K562 (cell line): ENCODE results near the gene PLTP. TPM values are rescaled to one million over a fixed set of nuclear protein-coding genes. Genes with fewer than 3 reads are reported as not detected.

Experiments used
- CGGBP1 ChIP-seq: fragments of 250-450 bp; sonication (Bioruptor Pico); IDR thresholded peaks from 2 replicates; pipeline ENCODE4 v1.9.0; 2021; ENCODE audit warnings: mild to moderate bottlenecking
- CREM ChIP-seq: IDR thresholded peaks from 2 replicates; pipeline ENCODE4 v1.6.1; 2014; ENCODE audit warnings: antibody characterized with exemption, low read depth
- EP400 ChIP-seq: fragments of 450-650 bp; IDR thresholded peaks from 2 replicates; pipeline ENCODE4 v1.6.1; 2017; ENCODE audit warnings: antibody characterized with exemption, mild to moderate bottlenecking, moderate library complexity
- GABPB1 ChIP-seq: sonication (generic); formaldehyde crosslinking; IDR thresholded peaks from 2 replicates; pipeline ENCODE4 v1.8.0; 2022; ENCODE audit warnings: mild to moderate bottlenecking, missing genetic modification reagents
- IRF9 ChIP-seq: fragments of 450-650 bp; IDR thresholded peaks from 2 replicates; pipeline ENCODE4 v1.6.1; 2016; ENCODE audit warnings: missing biosample characterization, missing genetic modification characterization
- JUND ChIP-seq, 2 experiments: IDR thresholded peaks; 2 replicates in 1 of 2; 3 replicates in 1 of 2; pipeline ENCODE4 v1.6.1; 2011; ENCODE audit warnings: borderline replicate concordance in 2 of 2, low read depth in 2 of 2, low read length in 2 of 2, improper control_type of control experiment in 1 of 2, missing biosample characterization in 1 of 2, missing genetic modification characterization in 1 of 2, missing genetic modification reagents in 1 of 2
- NEUROD1 ChIP-seq: fragments of 150-350 bp; IDR thresholded peaks from 2 replicates; pipeline ENCODE4 v1.6.1; 2014; ENCODE audit warnings: borderline replicate concordance, low read length, low read depth; ENCODE audit not compliant: partially characterized antibody
- PRPF4 ChIP-seq: fragments of 200-400 bp; formaldehyde crosslinking; IDR thresholded peaks from one replicate; pipeline ENCODE4 v1.6.1; 2017; ENCODE audit warnings: low read length, low read depth, mild to moderate bottlenecking; ENCODE audit not compliant: insufficient read depth, poor library complexity, severe bottlenecking
- RBM22 ChIP-seq: fragments of 200-400 bp; formaldehyde crosslinking; IDR thresholded peaks from 2 replicates; pipeline ENCODE4 v1.6.1; 2018; ENCODE audit warnings: low read length, low read depth; ENCODE audit not compliant: poor library complexity, severe bottlenecking
- RCOR1 ChIP-seq, 2 experiments: IDR thresholded peaks; 2 replicates each; pipeline ENCODE4 v1.6.1; 2012; ENCODE audit warnings: low read depth in 2 of 2, low read length in 2 of 2, borderline replicate concordance in 1 of 2, improper control_type of control experiment in 1 of 2
- YY1 ChIP-seq, 3 experiments: IDR thresholded peaks; 2 replicates each; pipeline ENCODE4 v1.6.1; 2011; ENCODE audit warnings: low read length in 2 of 3, mild to moderate bottlenecking in 2 of 3, moderate library complexity in 2 of 3, borderline replicate concordance in 1 of 3, control low read depth in 1 of 3, low read depth in 1 of 3; ENCODE audit not compliant: insufficient read depth in 3 of 3, insufficient replicate concordance in 2 of 3, control insufficient read depth in 1 of 3, insufficient read length in 1 of 3; ENCODE audit errors: extremely low read depth in 1 of 3
- ZBTB33 ChIP-seq: sonication (generic); formaldehyde crosslinking; IDR thresholded peaks from 2 replicates; pipeline ENCODE4 v1.8.1; 2023; ENCODE audit warnings: mild to moderate bottlenecking, missing genetic modification reagents
- ZFPM2 ChIP-seq: fragments of 250-450 bp; sonication (Bioruptor Pico); IDR thresholded peaks from 2 replicates; pipeline ENCODE4 v1.5.1; 2022; ENCODE audit warnings: mild to moderate bottlenecking
- ZNF146 ChIP-seq: IDR thresholded peaks from one replicate; pipeline ENCODE4 v1.6.1; 2018; ENCODE audit warnings: missing compliant biosample characterization; ENCODE audit not compliant: unreplicated experiment
- ZNF583 ChIP-seq: fragments of 250-450 bp; sonication (Bioruptor Pico); IDR thresholded peaks from 2 replicates; pipeline ENCODE4 v1.4.0; 2020
- ZNF644 ChIP-seq: fragments of 200-800 bp; sonication (Bioruptor generic); IDR thresholded peaks from 2 replicates; pipeline ENCODE4 v1.6.1; 2016; ENCODE audit warnings: low read depth, missing genetic modification characterization, missing compliant biosample characterization
- polyA plus RNA-seq, 8 experiments: library from polyadenylated mRNA; depleted of rRNA in 4 of 8; stranded (reverse) in 5 of 8; unstranded in 3 of 8; fragments of >200 nt; fragmentation: Nextera tagmentation in 2 of 8; fragmentation: Illumina TruSeq in 1 of 8; extraction: Ambion mirVana in 2 of 8; extraction: Trizol in 1 of 8; gene quantifications; 2 replicates each; pipeline versions ENCODE4 v1.2.1 to v1.2.3, GENCODE V29; 2011 to 2014; ENCODE audit warnings: inconsistent platforms in 1 of 8, missing spikeins in 1 of 8
- total RNA-seq, 7 experiments: library from RNA; depleted of rRNA in 6 of 7; stranded (reverse); fragments of >200 nt in 6 of 7; fragmentation: Illumina TruSeq in 2 of 7; extraction: Trizol in 2 of 7; gene quantifications; 2 replicates each; pipeline versions ENCODE4 v1.2.1 to v1.2.3, GENCODE V29; 2011 to 2021; ENCODE audit warnings: low replicate concordance in 1 of 7
- TF ChIP-seq, protein P1 (sequence below): fragments of 250-450 bp; sonication (Bioruptor Pico); IDR thresholded peaks from 2 replicates; pipeline ENCODE4 v1.8.0; 2022; ENCODE audit warnings: inconsistent platforms
- TF ChIP-seq, protein P2 (sequence below), 2 experiments: fragments of 450-650 bp; IDR thresholded peaks; 2 replicates each; pipeline ENCODE4 v1.6.1; 2016

The PLTP gene
- total and polyA plus RNA-seq, 9 of the 15 experiments (the other 6 are each of a cell fraction or from before 2014, with no cell fraction given): 2.8 to 29.3 (median 17.6) TPM

- TF ChIP-seq, protein P1, sequence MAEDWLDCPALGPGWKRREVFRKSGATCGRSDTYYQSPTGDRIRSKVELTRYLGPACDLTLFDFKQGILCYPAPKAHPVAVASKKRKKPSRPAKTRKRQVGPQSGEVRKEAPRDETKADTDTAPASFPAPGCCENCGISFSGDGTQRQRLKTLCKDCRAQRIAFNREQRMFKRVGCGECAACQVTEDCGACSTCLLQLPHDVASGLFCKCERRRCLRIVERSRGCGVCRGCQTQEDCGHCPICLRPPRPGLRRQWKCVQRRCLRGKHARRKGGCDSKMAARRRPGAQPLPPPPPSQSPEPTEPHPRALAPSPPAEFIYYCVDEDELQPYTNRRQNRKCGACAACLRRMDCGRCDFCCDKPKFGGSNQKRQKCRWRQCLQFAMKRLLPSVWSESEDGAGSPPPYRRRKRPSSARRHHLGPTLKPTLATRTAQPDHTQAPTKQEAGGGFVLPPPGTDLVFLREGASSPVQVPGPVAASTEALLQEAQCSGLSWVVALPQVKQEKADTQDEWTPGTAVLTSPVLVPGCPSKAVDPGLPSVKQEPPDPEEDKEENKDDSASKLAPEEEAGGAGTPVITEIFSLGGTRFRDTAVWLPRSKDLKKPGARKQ (CRISPR knock-in tag): no peak
- TF ChIP-seq ZNF583 (CRISPR knock-in tag) (no peak), RCOR1 (IDR thresholded peaks at IDR 0.05; ENCODE audit: borderline replicate concordance in 1 of 2, low read depth in 2 of 2, low read length in 2 of 2) (peak; percentile 42 to 81; a peak in 3 of 4 replicates), ZBTB33 (peak; percentile 93), ZNF644 (tag) (no peak), NEUROD1 (peak; percentile 5), CGGBP1 (no peak; the same call in 1 of the 2 replicates), PRPF4 (no peak), CREM (peak; percentile 33; the same call in 1 of the 2 replicates), JUND (IDR thresholded peaks at IDR 0.05; ENCODE audit: borderline replicate concordance, low read depth, low read length) (peak; percentile 93), JUND (tag; IDR thresholded peaks at IDR 0.05; ENCODE audit: borderline replicate concordance, low read depth, low read length) (peak; percentile 62; the same call in 1 of the 3 replicates), IRF9 (no peak), GABPB1 (CRISPR knock-in tag) (peak; percentile 75; the same call in 1 of the 2 replicates), YY1 (IDR thresholded peaks at IDR 0.05; ENCODE audit: borderline replicate concordance in 1 of 3, control insufficient read depth in 1 of 3, extremely low read depth in 1 of 3, insufficient read depth in 3 of 3, insufficient read length in 1 of 3, insufficient replicate concordance in 2 of 3, low read depth in 1 of 3, low read length in 2 of 3) (peak in 2 of 3 experiments; percentile 33 to 67), ZNF146 (no peak), RBM22 (peak; percentile 5), EP400 (peak; percentile 54; the same call in 1 of the 2 replicates), ZFPM2 (0 out of 2 replicates have a peak, but pooled peaks have one; percentile 52)
- TF ChIP-seq, protein P2, sequence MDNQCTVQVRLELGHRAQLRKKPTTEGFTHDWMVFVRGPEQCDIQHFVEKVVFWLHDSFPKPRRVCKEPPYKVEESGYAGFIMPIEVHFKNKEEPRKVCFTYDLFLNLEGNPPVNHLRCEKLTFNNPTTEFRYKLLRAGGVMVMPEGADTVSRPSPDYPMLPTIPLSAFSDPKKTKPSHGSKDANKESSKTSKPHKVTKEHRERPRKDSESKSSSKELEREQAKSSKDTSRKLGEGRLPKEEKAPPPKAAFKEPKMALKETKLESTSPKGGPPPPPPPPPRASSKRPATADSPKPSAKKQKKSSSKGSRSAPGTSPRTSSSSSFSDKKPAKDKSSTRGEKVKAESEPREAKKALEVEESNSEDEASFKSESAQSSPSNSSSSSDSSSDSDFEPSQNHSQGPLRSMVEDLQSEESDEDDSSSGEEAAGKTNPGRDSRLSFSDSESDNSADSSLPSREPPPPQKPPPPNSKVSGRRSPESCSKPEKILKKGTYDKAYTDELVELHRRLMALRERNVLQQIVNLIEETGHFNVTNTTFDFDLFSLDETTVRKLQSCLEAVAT (IDR thresholded peaks at IDR 0.05): peak; percentile 59 to 63; a peak in 3 of 4 replicates
Measured at GRCh38 chr20:45910670-45911485, 1.1 kb downstream of the PLTP start (continued).
